ENCODE results near the gene PAPPA2. TPM values are rescaled to one million over a fixed set of nuclear protein-coding genes. Genes with fewer than 3 reads are reported as not detected.

The PAPPA2 gene
- total RNA-seq, 1 experiment from 2014 or later = 0.06 TPM

- intact Hi-C loops (cut with micrococcal nuclease; ENCODE audit: unreplicated experiment) = no loop called here
- CTCF ChIA-PET = no interaction called here
- Histone ChIP-seq H3K27me3 (replicated peaks; ENCODE audit: insufficient read depth, low read depth, low read length, poor library complexity) (peaks cover 14% of the 10 kb centered on the region), H3K36me3 (ENCODE audit: insufficient read depth, low read length, poor library complexity, severe bottlenecking) (no peaks in the 10 kb centered on the region), H3K4me1 (ENCODE audit: insufficient read depth, low read length, poor library complexity, severe bottlenecking) (no peaks in the 10 kb centered on the region), H3K27ac (ENCODE audit: low read depth, low read length, poor library complexity, severe bottlenecking) (no peak overlapping the region), H3K4me3 (ENCODE audit: low read depth, low read length, poor library complexity, severe bottlenecking) (no peak overlapping the region), H3K9me3 (ENCODE audit: low read depth, low read length, poor library complexity, severe bottlenecking) (no peaks in the 10 kb centered on the region)
- BruUV-seq (replicated peaks) = no TSS peak
- POLR2A ChIA-PET (ENCODE audit: low non-redundant PET) = no interaction called here
- no peak for DNase-seq (ENCODE audit: low spot score)
- no peak for TF ChIP-seq EZH2 (IDR thresholded peaks at IDR 0.05; ENCODE audit: borderline replicate concordance, low read depth, low read length, poor library complexity, severe bottlenecking)
- TF ChIP-seq CTCF (conservative IDR thresholded peaks at IDR 0.05; ENCODE audit: low read depth, low read length) = no peak
These were observed 66.6 kb downstream of the PAPPA2 start for GRCh38 chr1:176529395-176530090.

GRCh38 chr1:176531036-176531435, 68.1 kb downstream of the PAPPA2 start:
- no peak for DNase-seq (ENCODE audit: low spot score)
- intact Hi-C loops (cut with micrococcal nuclease; ENCODE audit: unreplicated experiment) = no loop called here
- no peak for TF ChIP-seq EZH2 (IDR thresholded peaks at IDR 0.05; ENCODE audit: borderline replicate concordance, low read depth, low read length, poor library complexity, severe bottlenecking)
- no peak for TF ChIP-seq CTCF (conservative IDR thresholded peaks at IDR 0.05; ENCODE audit: low read depth, low read length)
- no peak overlapping the region for H3K27ac ChIP-seq (ENCODE audit: low read depth, low read length, poor library complexity, severe bottlenecking)
- ChIA-PET POLR2A (ENCODE audit: low non-redundant PET) (no interaction called here), CTCF (no interaction called here)
- BruUV-seq (replicated peaks) = no TSS peak
- no peak overlapping the region for H3K4me3 ChIP-seq (ENCODE audit: low read depth, low read length, poor library complexity, severe bottlenecking)
- peaks cover 14% of the 10 kb centered on the region for H3K27me3 ChIP-seq (replicated peaks; ENCODE audit: insufficient read depth, low read depth, low read length, poor library complexity)
- H3K9me3 ChIP-seq (ENCODE audit: low read depth, low read length, poor library complexity, severe bottlenecking) = no peaks in the 10 kb centered on the region
- no peaks in the 10 kb centered on the region for H3K36me3 ChIP-seq (ENCODE audit: insufficient read depth, low read length, poor library complexity, severe bottlenecking)
- H3K4me1 ChIP-seq (ENCODE audit: insufficient read depth, low read length, poor library complexity, severe bottlenecking) = no peaks in the 10 kb centered on the region

- Histone ChIP-seq H3K27ac (ENCODE audit: low read depth, low read length, poor library complexity, severe bottlenecking) (no peak overlapping the region), H3K4me3 (ENCODE audit: low read depth, low read length, poor library complexity, severe bottlenecking) (no peak overlapping the region), H3K27me3 (replicated peaks; ENCODE audit: insufficient read depth, low read depth, low read length, poor library complexity) (peaks cover 14% of the 10 kb centered on the region), H3K4me1 (ENCODE audit: insufficient read depth, low read length, poor library complexity, severe bottlenecking) (no peaks in the 10 kb centered on the region), H3K9me3 (ENCODE audit: low read depth, low read length, poor library complexity, severe bottlenecking) (no peaks in the 10 kb centered on the region), H3K36me3 (ENCODE audit: insufficient read depth, low read length, poor library complexity, severe bottlenecking) (no peaks in the 10 kb centered on the region)
- POLR2A ChIA-PET (ENCODE audit: low non-redundant PET) = no interaction called here
- intact Hi-C loops (cut with micrococcal nuclease; ENCODE audit: unreplicated experiment) = no loop called here
- CTCF ChIA-PET = no interaction called here
- DNase-seq (ENCODE audit: low spot score) = no peak
- TF ChIP-seq EZH2 (IDR thresholded peaks at IDR 0.05; ENCODE audit: borderline replicate concordance, low read depth, low read length, poor library complexity, severe bottlenecking) (no peak), CTCF (conservative IDR thresholded peaks at IDR 0.05; ENCODE audit: low read depth, low read length) (no peak)
- no TSS peak for BruUV-seq (replicated peaks)
These were observed 69.2 kb downstream of the PAPPA2 start for GRCh38 chr1:176531921-176532897.
